ENCODE data around the gene JARID2.

- TF ChIP-seq POLR2A (IDR thresholded peaks at IDR 0.05) (no peak), CTCF (IDR thresholded peaks at IDR 0.05) (no peak)
Measured at GRCh38 chr6:15511248-15512125, 265.6 kb downstream of the JARID2 start.

Data from sigmoid colon (tissue), 3 donors.